GM15510 (cell line): ENCODE data around the gene TNRC18.

Experiments
- POLR2A ChIP-seq: IDR thresholded peaks from 3 replicates; pipeline ENCODE4 v1.6.1; 2011; ENCODE audit warnings: borderline replicate concordance; ENCODE audit not compliant: insufficient read length; ENCODE audit errors: extremely low read depth

The TNRC18 gene

GRCh38 chr7:5454485-5454884 lies 30.9 kb upstream of the TNRC18 start:
- TF ChIP-seq POLR2A, result no peak

GRCh38 chr7:5453566-5454075 lies 30.0 kb upstream of the TNRC18 start:
- no peak for TF ChIP-seq POLR2A

GRCh38 chr7:5452937-5453540 lies 29.4 kb upstream of the TNRC18 start:
- no peak for TF ChIP-seq POLR2A

DNA sequence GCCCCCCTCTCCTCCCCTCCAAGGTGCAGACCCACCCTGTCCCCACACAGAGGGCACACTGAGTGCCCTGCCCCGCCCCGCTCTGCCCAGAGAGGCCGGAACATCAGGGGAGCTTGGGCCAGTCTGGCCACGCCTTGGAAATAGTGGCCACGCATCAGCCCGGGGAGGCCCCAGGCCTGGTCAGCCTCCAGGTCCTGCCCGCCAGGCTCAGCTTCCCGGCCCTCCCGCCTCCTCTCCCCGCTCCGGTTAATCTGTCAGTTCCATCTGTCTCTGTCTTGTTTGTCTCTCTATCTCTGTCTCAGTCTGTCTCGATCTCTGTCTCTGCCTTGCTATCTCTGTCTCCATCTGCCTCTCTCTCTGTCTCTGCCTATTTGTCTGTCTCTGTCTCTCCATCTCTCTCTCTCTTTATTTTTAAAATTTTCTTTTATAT lies 28.9 kb upstream of the TNRC18 start:
- TF ChIP-seq POLR2A, result no peak

- no peak for TF ChIP-seq POLR2A
Observed at GRCh38 chr7:5451391-5451790, 27.8 kb upstream of the TNRC18 start.

DNA sequence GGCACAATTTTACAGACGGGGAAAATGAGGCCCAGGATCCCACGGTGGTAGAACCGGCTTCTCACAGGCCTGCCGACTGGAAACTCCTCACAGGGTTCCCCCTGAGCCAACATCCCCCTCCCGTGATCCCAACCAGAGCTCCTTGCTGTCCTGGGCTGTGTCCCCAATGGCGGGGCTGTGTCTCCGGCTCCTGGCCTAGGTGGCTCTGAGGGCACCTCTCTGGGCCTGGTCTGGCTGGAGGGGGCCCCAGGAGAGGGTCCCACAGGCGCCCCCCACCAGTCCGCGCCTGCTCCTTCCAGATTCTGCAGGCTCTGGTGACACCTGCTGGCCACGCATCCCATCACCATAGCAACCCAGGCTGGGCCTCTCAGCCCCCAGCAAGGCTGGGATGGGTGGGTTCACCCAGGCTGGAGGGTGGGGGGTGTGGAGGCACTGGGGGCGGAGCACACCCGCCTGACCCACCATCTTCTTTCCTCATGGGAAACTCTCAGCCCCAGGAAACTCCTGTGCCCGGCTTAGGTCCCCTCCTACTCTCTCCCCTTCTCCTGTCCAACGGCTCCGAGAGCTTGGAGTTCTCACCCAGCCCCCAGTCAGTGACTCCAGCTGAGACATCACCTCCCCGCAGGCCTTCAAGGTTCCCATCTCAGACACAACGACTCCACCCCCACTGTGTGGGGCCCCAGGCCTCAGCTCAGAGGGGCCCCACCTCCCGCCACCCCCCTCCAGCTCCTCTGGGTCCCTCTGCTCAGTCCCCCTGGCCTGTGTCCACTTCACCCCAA lies 27.1 kb upstream of the TNRC18 start:
- no peak for TF ChIP-seq POLR2A

DNA sequence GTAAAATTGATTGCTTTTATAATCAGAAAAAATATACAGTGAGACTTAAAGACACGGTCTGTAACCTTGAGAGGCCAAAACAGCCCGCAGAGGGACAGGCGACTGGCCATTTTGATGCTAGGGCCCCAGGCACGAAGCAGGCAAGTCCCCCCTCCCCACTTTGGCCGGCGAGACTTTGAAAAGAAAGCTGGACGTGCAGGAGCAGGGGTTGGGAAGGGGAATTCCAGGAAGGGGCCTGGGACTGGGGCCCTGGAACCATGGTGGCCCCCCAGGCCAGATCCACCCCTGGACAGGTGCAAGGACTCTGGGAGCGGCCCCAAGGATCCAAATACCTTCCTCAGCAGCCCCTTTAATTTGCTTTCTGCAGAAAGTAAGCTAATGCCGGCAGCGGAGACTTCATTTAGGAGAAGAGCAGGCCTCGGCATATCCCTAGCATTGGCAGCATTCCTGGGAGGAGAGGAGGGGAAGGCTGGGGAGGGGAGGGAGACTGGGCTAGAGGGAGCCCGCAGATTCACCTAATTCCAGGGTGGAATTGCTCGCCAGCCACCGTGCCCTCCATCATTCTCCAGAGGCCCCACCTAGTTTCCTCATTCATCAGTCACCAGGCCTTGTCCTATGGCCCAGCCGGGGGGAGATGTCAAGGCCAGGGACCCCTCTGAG lies 24.9 kb upstream of the TNRC18 start:
- no peak for TF ChIP-seq POLR2A

GRCh38 chr7:5445981-5446594 lies 22.5 kb upstream of the TNRC18 start:
- TF ChIP-seq POLR2A, result no peak

DNA sequence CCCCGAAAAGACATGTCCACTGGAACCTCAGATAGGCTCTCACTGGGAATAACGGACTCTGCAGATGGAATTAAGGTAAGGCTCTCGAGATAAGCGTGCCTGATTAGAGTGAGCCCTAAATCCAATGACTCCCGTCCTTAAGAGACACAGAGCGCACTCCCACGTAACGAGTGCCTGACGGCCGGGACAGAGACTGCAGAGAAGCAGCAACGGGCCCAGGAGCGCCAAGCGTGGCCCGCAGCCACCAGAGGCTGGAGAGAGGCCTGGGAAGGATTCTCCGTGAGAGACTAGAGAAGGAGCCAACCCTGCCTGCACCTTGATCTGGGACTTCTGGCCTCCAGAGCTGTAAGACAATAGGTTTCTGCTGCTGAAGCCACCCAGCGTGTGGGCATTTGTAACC lies 20.0 kb upstream of the TNRC18 start:
- no peak for TF ChIP-seq POLR2A

- no peak for TF ChIP-seq POLR2A
Observed at GRCh38 chr7:5442757-5443305, 19.2 kb upstream of the TNRC18 start.

GRCh38 chr7:5441840-5442503 lies 18.3 kb upstream of the TNRC18 start:
- no peak for TF ChIP-seq POLR2A

DNA sequence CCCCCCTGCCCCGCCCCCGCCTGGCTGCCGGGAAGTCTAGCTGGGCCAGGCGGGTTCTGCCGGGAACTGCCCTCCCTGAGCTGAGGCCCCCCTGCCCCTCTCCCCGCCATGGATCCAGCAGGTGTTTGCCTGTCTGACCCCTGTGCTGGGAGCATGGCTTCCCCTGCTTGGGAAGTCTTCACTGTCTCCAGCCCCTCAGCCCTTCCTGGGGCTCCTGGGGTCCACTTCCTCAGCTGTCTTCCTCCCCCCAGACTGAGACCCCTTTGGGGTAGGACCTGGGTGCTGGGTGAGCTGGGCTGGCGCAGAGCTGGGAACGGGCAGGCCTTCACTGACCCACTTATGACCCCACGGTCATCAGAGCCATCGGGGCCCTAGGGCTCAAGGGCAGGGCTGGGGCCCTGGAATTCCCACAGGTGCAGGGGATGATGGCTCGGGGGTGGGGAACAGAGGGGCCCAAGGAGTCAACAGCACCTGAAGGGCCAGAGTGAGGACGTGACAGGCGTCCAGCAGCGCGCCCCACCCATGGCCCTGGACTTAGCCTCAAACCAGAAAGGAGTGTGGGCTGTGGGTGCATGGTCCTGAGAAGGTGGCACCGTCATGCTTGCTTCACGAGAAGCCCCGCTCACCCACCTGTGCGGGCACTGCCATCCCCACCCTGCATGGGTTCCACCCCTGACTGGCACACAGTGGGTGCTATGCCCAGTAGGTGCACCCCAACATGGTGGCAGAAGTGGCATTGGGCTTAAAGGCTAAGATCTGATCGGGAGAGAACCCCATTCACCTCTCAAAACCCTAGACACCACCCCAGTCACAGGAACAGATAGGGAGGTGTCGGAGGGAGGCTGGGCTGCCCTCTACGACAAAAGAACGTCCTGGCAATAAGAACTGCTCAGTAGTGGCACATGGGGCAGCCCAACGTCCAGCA lies 16.2 kb upstream of the TNRC18 start:
- TF ChIP-seq POLR2A, result no peak

- TF ChIP-seq POLR2A, result no peak
Observed at GRCh38 chr7:5439209-5439571, 15.6 kb upstream of the TNRC18 start.
